HepG2 (cell line): ENCODE measurements around the gene PLEKHH3. TPM values are rescaled to one million over a fixed set of nuclear protein-coding genes. Genes with fewer than 3 reads are reported as not detected.

ENCODE experiments used
- AKNA ChIP-seq: sonication (generic); formaldehyde crosslinking; IDR thresholded peaks from 2 replicates; pipeline ENCODE4 v1.4.0; 2020; ENCODE audit warnings: missing genetic modification reagents, borderline replicate concordance
- ARNT ChIP-seq: fragments of 450-650 bp; IDR thresholded peaks from 2 replicates; pipeline ENCODE4 v1.6.1; 2017
- ATF6 ChIP-seq: sonication (generic); formaldehyde crosslinking; conservative IDR thresholded peaks from 2 replicates; pipeline ENCODE4 v1.4.0; 2020; ENCODE audit warnings: missing genetic modification reagents
- DZIP1 ChIP-seq: sonication (generic); formaldehyde crosslinking; IDR thresholded peaks from 2 replicates; pipeline ENCODE4 v1.5.0; 2020; ENCODE audit warnings: mild to moderate bottlenecking, missing genetic modification reagents
- GZF1 ChIP-seq: sonication (generic); formaldehyde crosslinking; IDR thresholded peaks from 2 replicates; pipeline ENCODE4 v1.5.1; 2020; ENCODE audit warnings: mild to moderate bottlenecking, missing genetic modification reagents
- NAIF1 ChIP-seq: sonication (generic); formaldehyde crosslinking; IDR thresholded peaks from 2 replicates; pipeline ENCODE4 v1.5.0; 2020; ENCODE audit warnings: mild to moderate bottlenecking, missing genetic modification reagents, borderline replicate concordance
- PBX3 ChIP-seq: sonication (generic); formaldehyde crosslinking; IDR thresholded peaks from 2 replicates; pipeline ENCODE4 v1.8.1; 2023; ENCODE audit warnings: missing genetic modification reagents, inconsistent platforms, borderline replicate concordance
- PTBP1 ChIP-seq: fragments of 200-400 bp; formaldehyde crosslinking; IDR thresholded peaks from 2 replicates; pipeline ENCODE4 v1.6.1; 2018; ENCODE audit warnings: low read length, low read depth; ENCODE audit not compliant: poor library complexity, severe bottlenecking
- TEAD2 ChIP-seq: sonication (generic); formaldehyde crosslinking; IDR thresholded peaks from 2 replicates; pipeline ENCODE4 v1.9.0; 2021; ENCODE audit warnings: missing genetic modification reagents
- ZFYVE20 ChIP-seq: sonication (generic); formaldehyde crosslinking; IDR thresholded peaks from 2 replicates; pipeline ENCODE4 v1.8.0; 2023; ENCODE audit warnings: low read depth, mild to moderate bottlenecking, moderate library complexity, missing genetic modification reagents, borderline replicate concordance
- ZNF296 ChIP-seq: sonication (generic); formaldehyde crosslinking; conservative IDR thresholded peaks from 2 replicates; pipeline ENCODE4 v1.5.0; 2020; ENCODE audit warnings: mild to moderate bottlenecking, missing genetic modification reagents
- ZNF562 ChIP-seq: sonication (generic); formaldehyde crosslinking; IDR thresholded peaks from 2 replicates; pipeline ENCODE4 v1.8.0; 2022; ENCODE audit warnings: missing genetic modification reagents, borderline replicate concordance
- ZNF597 ChIP-seq: sonication (generic); formaldehyde crosslinking; IDR thresholded peaks from 2 replicates; pipeline ENCODE4 v1.5.0; 2020; ENCODE audit warnings: missing genetic modification reagents
- ZNF672 ChIP-seq: sonication (generic); formaldehyde crosslinking; IDR thresholded peaks from 2 replicates; pipeline ENCODE4 v1.8.1; 2022; ENCODE audit warnings: missing genetic modification reagents
- ZNF740 ChIP-seq: sonication (generic); formaldehyde crosslinking; IDR thresholded peaks from 2 replicates; pipeline ENCODE4 v1.4.0; 2020; ENCODE audit warnings: missing genetic modification reagents
- polyA plus RNA-seq, 8 experiments: library from polyadenylated mRNA; depleted of rRNA in 3 of 8; stranded (reverse) in 7 of 8; unstranded in 1 of 8; fragments of >200 nt; fragmentation: Illumina TruSeq in 4 of 8; extraction: Trizol in 4 of 8; gene quantifications; 2 replicates each; pipeline versions ENCODE4 v1.2.1 to v1.2.3, GENCODE V29; 2011 to 2016; ENCODE audit warnings: low read depth in 4 of 8, missing spikeins in 1 of 8, mixed read lengths in 1 of 8; ENCODE audit not compliant: insufficient read depth in 1 of 8
- total RNA-seq, 5 experiments: library from RNA; depleted of rRNA; stranded (reverse); fragments of >200 nt; fragmentation: Illumina TruSeq; extraction: Trizol; gene quantifications; 2 replicates each; pipeline ENCODE4 v1.2.3, GENCODE V29; 2016; ENCODE audit warnings: low read depth in 1 of 5

Gene PLEKHH3
- total and polyA plus RNA-seq, 2 of the 13 experiments (the other 11 are each of a cell fraction or from before 2014, with no cell fraction given): 6.0 to 19.9 TPM

- TF ChIP-seq DZIP1 (CRISPR knock-in tag) (no peak), TEAD2 (no peak), GZF1 (CRISPR knock-in tag) (no peak), AKNA (CRISPR knock-in tag) (no peak), ATF6 (CRISPR knock-in tag) (no peak), PBX3 (CRISPR knock-in tag) (no peak), ARNT (no peak), ZNF672 (CRISPR knock-in tag) (no peak), ZFYVE20 (CRISPR knock-in tag) (no peak), NAIF1 (CRISPR knock-in tag) (no peak), ZNF740 (CRISPR knock-in tag) (no peak), ZNF597 (CRISPR knock-in tag) (no peak), ZNF296 (no peak), ZNF562 (CRISPR knock-in tag) (no peak), PTBP1 (no peak)
These were observed 5.4 kb upstream of the PLEKHH3 start, which contains the start of gene CNTNAP1 (continued) for GRCh38 chr17:42681976-42682721.
